OCI-LY1 (cell line): Measurements from ENCODE around the gene SLC39A6.

Source experiments
- H2AFZ ChIP-seq: fragments of 200-600 bp; sonication (generic), shearing (Covaris generic); 2 replicates; pipeline ENCODE4 v1.6.0; 2014; ENCODE audit warnings: antibody characterized with exemption, mild to moderate bottlenecking, low read length
- H3F3A ChIP-seq: fragments of 200-600 bp; sonication (generic), shearing (Covaris generic); 2 replicates; pipeline ENCODE4 v1.6.0; 2014; ENCODE audit warnings: mild to moderate bottlenecking, antibody characterized with exemption, low read length, moderate library complexity; ENCODE audit not compliant: insufficient read depth
- H3K27ac ChIP-seq: fragments of 200-600 bp; sonication (generic); 2 replicates; pipeline ENCODE4 v1.5.1; 2014; ENCODE audit warnings: low read length, mixed run types, mild to moderate bottlenecking, low read depth; ENCODE audit not compliant: poor library complexity, severe bottlenecking
- H3K27me3 ChIP-seq: fragments of 200-600 bp; sonication (generic); 2 replicates; pipeline ENCODE4 v1.6.0; 2014; ENCODE audit warnings: antibody characterized with exemption, mild to moderate bottlenecking, low read length, moderate library complexity; ENCODE audit not compliant: insufficient read depth
- H3K36me3 ChIP-seq: fragments of 200-600 bp; sonication (generic); 2 replicates; pipeline ENCODE4 v1.6.1; 2014; ENCODE audit warnings: mild to moderate bottlenecking, antibody characterized with exemption, low read length, moderate library complexity, mixed read lengths; ENCODE audit not compliant: insufficient read depth
- H3K4me1 ChIP-seq: fragments of 200-600 bp; sonication (generic); 2 replicates; pipeline ENCODE4 v1.5.1; 2014; ENCODE audit warnings: mild to moderate bottlenecking, low read length, moderate library complexity; ENCODE audit not compliant: insufficient read depth, severe bottlenecking
- H3K4me2 ChIP-seq: fragments of 200-600 bp; sonication (generic), shearing (Covaris generic); 2 replicates; pipeline ENCODE4 v1.6.1; 2014; ENCODE audit warnings: low read length
- H3K4me3 ChIP-seq: fragments of 200-600 bp; sonication (generic); 2 replicates; pipeline ENCODE4 v1.5.1; 2014; ENCODE audit warnings: low read length, low read depth, mild to moderate bottlenecking, mixed read lengths; ENCODE audit not compliant: poor library complexity, severe bottlenecking
- H3K79me2 ChIP-seq: fragments of 200-600 bp; shearing (Covaris generic); 2 replicates; pipeline ENCODE4 v1.6.1; 2016; ENCODE audit warnings: mixed run types, low read length, mixed read lengths; ENCODE audit not compliant: insufficient read depth
- H3K9ac ChIP-seq: fragments of 200-600 bp; sonication (generic), shearing (Covaris generic); 2 replicates; pipeline ENCODE4 v1.6.1; 2014; ENCODE audit warnings: mild to moderate bottlenecking, low read length, mixed read lengths
- H3K9me2 ChIP-seq: fragments of 200-600 bp; sonication (generic), shearing (Covaris generic); 2 replicates; pipeline ENCODE4 v1.6.1; 2014; ENCODE audit warnings: low read depth, mild to moderate bottlenecking, low read length, mixed read lengths
- H3K9me3 ChIP-seq: fragments of 200-600 bp; shearing (Covaris generic); 2 replicates; pipeline ENCODE4 v1.6.1; 2014; ENCODE audit warnings: low read length, mixed read lengths
- H4K20me1 ChIP-seq: fragments of 200-600 bp; sonication (generic), shearing (Covaris generic); 2 replicates; pipeline ENCODE4 v1.6.0; 2016; ENCODE audit warnings: mild to moderate bottlenecking, low read length; ENCODE audit not compliant: insufficient read depth
- EZH2 ChIP-seq: fragments of 200-600 bp; sonication (generic), shearing (Covaris generic); IDR thresholded peaks from 2 replicates; pipeline ENCODE4 v1.8.0; 2017; ENCODE audit warnings: borderline replicate concordance, mixed run types, mild to moderate bottlenecking, antibody characterized with exemption, low read length, moderate library complexity, mixed read lengths
- TF ChIP-seq, protein P1 (sequence below): fragments of 200-600 bp; sonication (generic), shearing (Covaris generic); IDR thresholded peaks from 2 replicates; pipeline ENCODE4 v1.5.1; 2017; ENCODE audit warnings: mild to moderate bottlenecking, antibody characterized with exemption, low read length, moderate library complexity, mixed read lengths

SLC39A6 gene

DNA sequence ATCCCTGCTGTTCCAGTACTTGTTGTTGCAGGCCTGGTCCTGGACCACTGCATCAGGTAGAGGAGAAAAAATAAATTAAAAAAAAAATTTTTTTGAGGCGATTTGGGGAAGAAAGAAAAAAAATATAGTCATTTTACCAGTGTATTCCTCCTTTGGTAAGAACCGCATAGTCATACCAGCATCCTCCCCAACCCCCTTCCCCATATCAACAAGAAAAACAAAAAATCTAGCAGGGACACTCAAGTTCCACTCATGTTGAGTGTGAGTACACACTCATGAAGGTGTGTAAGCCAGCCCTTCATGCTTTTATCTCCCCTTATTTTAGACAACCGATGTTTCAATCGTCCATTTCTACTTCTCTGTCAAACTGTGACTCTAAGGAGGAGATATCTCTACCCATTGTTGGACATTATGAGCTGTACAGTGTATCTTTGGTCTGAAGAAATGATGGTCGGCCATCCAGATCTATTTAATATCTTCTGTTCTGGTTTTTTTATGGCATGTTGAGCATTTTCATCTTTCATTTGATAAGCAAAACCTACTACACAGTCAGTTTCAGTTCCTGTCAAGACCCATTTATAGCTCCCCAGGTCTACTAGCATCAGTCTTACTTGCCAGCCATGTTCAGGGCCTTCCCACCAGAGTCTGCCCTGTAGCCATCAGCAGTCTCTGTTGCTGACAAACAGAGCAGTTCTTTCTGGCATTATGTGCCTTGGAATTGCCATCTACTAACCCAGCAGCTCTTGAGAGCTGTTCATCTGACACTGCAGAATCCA lies 20.6 kb upstream of the SLC39A6 start:
- Histone ChIP-seq H3K79me2 (no peaks in the 10 kb centered on the region), H2AFZ (no peak overlapping the region), H3K9ac (no peak overlapping the region), H4K20me1 (no peaks in the 10 kb centered on the region), H3K9me3 (no peaks in the 10 kb centered on the region), H3K4me3 (peak overlapping the region; percentile 23), H3K4me1 (peaks cover 24% of the 10 kb centered on the region), H3K27me3 (no peaks in the 10 kb centered on the region), H3K36me3 (peaks cover 92% of the 10 kb centered on the region), H3F3A (no peaks in the 10 kb centered on the region), H3K9me2 (no peaks in the 10 kb centered on the region), H3K27ac (peak overlapping the region; percentile 83), H3K4me2 (peak overlapping the region; percentile 19; the same call in 1 of the 2 replicates)
- TF ChIP-seq, protein P1, sequence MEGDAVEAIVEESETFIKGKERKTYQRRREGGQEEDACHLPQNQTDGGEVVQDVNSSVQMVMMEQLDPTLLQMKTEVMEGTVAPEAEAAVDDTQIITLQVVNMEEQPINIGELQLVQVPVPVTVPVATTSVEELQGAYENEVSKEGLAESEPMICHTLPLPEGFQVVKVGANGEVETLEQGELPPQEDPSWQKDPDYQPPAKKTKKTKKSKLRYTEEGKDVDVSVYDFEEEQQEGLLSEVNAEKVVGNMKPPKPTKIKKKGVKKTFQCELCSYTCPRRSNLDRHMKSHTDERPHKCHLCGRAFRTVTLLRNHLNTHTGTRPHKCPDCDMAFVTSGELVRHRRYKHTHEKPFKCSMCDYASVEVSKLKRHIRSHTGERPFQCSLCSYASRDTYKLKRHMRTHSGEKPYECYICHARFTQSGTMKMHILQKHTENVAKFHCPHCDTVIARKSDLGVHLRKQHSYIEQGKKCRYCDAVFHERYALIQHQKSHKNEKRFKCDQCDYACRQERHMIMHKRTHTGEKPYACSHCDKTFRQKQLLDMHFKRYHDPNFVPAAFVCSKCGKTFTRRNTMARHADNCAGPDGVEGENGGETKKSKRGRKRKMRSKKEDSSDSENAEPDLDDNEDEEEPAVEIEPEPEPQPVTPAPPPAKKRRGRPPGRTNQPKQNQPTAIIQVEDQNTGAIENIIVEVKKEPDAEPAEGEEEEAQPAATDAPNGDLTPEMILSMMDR, result no peak
- TF ChIP-seq EZH2, result no peak

GRCh38 chr18:36143391-36143790 lies 14.3 kb upstream of the SLC39A6 start:
- Histone ChIP-seq H3F3A (no peaks in the 10 kb centered on the region), H3K36me3 (peaks cover 86% of the 10 kb centered on the region), H3K4me2 (no peak overlapping the region), H3K79me2 (no peaks in the 10 kb centered on the region), H3K27me3 (no peaks in the 10 kb centered on the region), H3K9ac (no peak overlapping the region), H3K27ac (no peak overlapping the region), H4K20me1 (no peaks in the 10 kb centered on the region), H3K9me3 (no peaks in the 10 kb centered on the region), H3K9me2 (no peaks in the 10 kb centered on the region), H2AFZ (no peak overlapping the region), H3K4me1 (peaks cover under 1% of the 10 kb centered on the region), H3K4me3 (no peak overlapping the region)
- TF ChIP-seq, protein P1, result no peak
- TF ChIP-seq EZH2, result no peak

GRCh38 chr18:36142751-36143150 lies 13.6 kb upstream of the SLC39A6 start:
- H3K4me2 ChIP-seq, result no peak overlapping the region
- no peaks in the 10 kb centered on the region for H3K9me2 ChIP-seq
- no peak overlapping the region for H3K9ac ChIP-seq
- no peaks in the 10 kb centered on the region for H4K20me1 ChIP-seq
- no peak overlapping the region for H3K4me3 ChIP-seq
- no peak overlapping the region for H2AFZ ChIP-seq
- TF ChIP-seq, protein P1, result no peak
- no peak for TF ChIP-seq EZH2
- no peaks in the 10 kb centered on the region for H3K9me3 ChIP-seq
- H3K36me3 ChIP-seq, result peaks cover 86% of the 10 kb centered on the region
- H3K79me2 ChIP-seq, result no peaks in the 10 kb centered on the region
- H3F3A ChIP-seq, result no peaks in the 10 kb centered on the region; the same call in 1 of the 2 replicates
- no peak overlapping the region for H3K27ac ChIP-seq
- H3K27me3 ChIP-seq, result no peaks in the 10 kb centered on the region
- no peaks in the 10 kb centered on the region for H3K4me1 ChIP-seq
